Stimulated activated CD4-positive, alpha-beta T cell treated with anti-CD3 and anti-CD28 coated beads, Interleukin-1b, Interleukin-23, amount 100 ng/mL, for 1 hour (primary cell): ENCODE data around the gene FALEC.

Experiments
- DNase-seq, 2 donors: peaks; one replicate each; pipeline ENCODE4 v3.0.0-alpha.2; 2020; ENCODE audit warnings: low read depth in 2 of 2

Gene FALEC

DNA sequence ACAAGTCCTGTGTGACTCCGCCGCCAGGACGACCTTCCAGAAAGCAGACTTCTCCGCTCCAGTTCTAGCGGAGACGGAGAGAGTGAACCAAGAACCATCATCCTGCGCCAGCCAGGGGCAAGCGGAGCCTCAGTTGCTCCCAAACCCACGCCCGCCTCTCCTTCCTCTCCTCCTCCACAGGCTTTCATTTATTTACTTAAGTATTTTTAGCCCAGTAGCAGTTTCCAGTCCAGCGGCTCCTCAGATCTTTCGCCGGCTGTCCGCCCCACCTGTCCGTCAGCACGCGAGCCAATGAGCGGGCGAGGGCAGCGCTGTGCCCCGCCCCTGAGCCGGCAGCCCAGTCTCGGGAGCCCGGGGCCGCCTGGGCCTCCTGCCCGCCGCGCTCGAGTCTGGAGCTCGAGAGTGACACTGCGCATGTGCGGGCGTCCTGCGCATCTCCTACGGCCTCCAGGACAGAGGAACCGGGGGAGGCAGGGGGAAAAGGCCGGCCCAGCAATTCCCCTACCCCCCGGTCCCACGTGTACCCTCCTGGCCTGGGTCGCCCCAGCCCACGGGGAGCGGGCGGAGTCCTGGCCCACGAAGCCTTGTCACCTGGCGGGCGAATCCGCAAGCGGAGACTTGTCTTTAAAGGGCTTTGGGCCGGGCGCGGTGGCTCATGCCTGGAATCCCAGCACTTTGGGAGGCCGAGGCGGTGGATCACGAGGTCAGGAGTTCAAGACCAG lies at the start of gene FALEC:
Gene FALEC (plus strand): TSS at position 425 of the 722 bp plus-strand sequence.
- peak; percentile 74 to 78 for DNase-seq

DNA sequence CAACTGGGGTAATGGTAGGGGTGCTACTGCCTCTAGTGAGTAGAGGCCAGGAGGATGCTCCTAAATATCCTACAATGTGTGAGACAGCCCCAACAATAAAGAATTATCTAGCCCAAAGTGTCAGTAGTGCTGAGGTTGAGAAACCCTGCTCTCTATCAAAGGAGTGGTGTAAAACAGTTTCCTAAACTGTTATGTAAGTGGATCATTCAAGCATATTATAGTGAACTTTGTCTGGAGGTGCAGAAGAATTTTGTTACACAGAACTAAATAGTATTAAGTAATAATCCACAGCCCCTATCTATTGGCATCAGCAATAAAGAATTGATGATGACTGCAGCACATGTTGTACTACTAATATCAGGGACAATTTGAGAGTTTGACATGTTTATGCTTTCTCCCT lies 48.6 kb upstream of the FALEC start:
- DNase-seq: no peak

- no peak for DNase-seq
These were observed 46.3 kb upstream of the FALEC start for GRCh38 chr1:150469291-150469690.

- no peak for DNase-seq
These were observed 42.9 kb upstream of the FALEC start for GRCh38 chr1:150472601-150473200.

- DNase-seq: no peak
These were observed 41.9 kb upstream of the FALEC start for GRCh38 chr1:150473659-150474058.

DNA sequence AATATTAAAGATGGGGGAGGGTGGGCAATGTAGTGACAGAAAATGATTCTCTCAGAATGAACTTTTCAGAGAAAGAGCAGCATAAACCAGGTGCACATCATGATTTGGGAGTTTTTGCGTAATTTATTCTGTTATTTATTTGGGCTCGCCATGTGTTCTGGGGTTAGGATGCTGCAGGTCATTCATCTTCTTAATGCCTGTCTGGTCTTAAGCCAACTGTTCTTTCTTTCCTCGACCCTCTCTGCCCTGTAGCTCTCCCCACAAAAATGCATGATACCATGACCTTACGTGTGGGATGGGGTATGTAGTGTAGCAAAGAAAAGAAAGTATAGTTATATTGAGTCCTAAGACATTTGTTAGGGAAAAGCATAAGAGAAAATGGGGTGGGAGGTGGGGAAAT lies 40.7 kb upstream of the FALEC start:
- no peak for DNase-seq

GRCh38 chr1:150476754-150477153 lies 38.8 kb upstream of the FALEC start:
- DNase-seq: no peak

GRCh38 chr1:150477320-150477719 lies 38.2 kb upstream of the FALEC start:
- DNase-seq: no peak

GRCh38 chr1:150477733-150478132 lies 37.8 kb upstream of the FALEC start:
- DNase-seq: no peak

DNA sequence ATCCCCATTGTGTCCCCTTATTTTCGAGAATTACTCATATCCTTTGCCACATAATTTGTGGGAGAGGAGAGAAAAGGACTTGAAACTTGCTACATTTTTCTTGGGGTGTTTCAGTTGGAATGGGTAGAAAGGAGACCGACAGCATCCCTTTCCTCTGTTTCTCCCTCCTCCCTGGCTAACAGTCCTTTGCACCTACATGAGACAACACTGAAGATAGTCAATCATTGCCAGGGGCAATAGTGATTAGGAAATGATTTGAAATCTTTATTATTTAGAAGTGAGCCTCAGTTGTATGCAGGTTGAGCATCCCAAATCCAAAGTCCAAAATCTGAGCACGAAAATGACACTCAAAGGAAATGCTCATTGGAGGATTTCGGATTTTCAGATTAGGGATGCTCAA lies 36.2 kb upstream of the FALEC start:
- DNase-seq: no peak

- no peak for DNase-seq
These were observed 35.6 kb upstream of the FALEC start for GRCh38 chr1:150479927-150480352.

DNA sequence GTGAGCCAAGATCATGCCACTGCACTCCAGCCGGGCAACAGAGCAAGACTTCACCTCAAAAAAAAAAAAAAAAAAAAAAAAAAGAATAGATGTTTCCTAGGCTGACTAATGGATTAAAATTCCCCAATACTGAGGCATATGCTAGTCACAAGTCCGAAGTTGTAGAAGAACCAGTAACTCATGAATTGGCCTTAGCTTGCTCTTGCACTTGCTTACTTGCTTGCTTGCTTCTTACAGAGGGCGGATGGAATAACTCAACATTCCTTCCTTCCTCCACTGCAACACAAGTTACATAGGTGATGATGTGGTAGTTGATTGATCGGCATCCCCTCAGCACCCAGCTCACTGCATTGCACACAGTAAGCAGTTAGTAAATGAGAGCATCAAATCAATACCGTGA lies 31.1 kb upstream of the FALEC start:
- DNase-seq: no peak

DNA sequence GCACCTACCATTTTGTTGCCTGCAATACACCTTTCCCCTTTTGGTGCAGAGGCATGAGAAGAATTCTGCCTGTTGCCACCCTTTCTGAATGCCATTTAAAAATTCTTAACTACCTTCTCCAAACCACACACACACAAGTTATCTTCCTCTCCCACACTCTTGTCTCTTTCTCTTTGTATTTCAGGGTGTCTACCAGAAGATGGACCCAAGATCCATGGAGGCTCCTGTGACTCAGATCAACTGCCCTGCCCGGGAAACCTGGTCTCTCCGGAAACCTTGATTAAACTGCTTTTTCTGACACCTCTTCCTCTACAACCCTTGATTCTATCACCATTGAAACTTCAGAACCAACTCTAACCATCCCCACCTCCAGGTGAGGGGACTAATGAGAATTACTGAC lies 30.7 kb upstream of the FALEC start:
- DNase-seq: no peak

DNA sequence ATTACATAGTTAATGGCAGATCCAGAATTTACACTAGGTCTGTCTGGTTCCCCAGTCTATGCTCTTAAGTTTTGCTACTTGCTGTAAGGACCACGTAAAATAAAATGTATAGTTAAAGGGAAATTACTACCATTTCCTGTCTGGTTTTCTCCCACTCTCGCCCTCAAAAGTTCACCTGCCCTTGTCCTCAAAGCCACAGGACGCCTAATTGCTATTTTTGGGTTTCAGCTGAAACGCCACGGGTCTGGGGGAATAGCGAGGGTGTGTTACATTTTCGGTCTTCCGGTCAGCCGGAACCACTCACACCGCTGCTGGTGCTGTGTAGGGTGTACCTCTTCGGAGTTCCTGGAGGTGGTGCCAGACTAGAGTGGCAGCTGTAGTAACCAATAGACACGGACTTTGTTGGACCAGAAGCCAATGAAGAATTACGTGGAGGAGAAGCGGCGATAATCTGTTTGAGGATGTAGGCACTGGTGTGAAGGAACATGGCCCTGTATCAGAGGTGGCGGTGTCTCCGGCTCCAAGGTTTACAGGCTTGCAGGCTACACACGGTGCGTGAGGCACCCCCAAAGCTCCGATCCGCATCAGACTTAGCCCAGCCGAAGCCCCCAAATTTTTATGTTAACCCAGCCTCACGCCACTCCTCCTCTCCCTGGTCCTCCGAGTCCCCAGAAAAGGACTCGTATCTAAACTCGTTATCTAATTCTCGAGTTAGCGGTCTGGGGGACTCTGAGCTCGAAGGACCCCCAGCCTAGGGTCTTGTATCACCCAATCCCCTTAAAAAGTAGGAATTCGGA lies 28.4 kb upstream of the FALEC start, which contains the start of gene TARS2:
Gene TARS2 (plus strand): TSS at position 454 of the 797 bp plus-strand sequence. CDS start 32 bp downstream, at position 486.
- peak; percentile 82 to 89 for DNase-seq

- no peak for DNase-seq
These were observed 27.8 kb upstream of the FALEC start for GRCh38 chr1:150487763-150488115.

GRCh38 chr1:150493175-150493574 lies 22.4 kb upstream of the FALEC start:
- no peak for DNase-seq

GRCh38 chr1:150498342-150498741 lies 17.2 kb upstream of the FALEC start:
- no peak for DNase-seq

DNA sequence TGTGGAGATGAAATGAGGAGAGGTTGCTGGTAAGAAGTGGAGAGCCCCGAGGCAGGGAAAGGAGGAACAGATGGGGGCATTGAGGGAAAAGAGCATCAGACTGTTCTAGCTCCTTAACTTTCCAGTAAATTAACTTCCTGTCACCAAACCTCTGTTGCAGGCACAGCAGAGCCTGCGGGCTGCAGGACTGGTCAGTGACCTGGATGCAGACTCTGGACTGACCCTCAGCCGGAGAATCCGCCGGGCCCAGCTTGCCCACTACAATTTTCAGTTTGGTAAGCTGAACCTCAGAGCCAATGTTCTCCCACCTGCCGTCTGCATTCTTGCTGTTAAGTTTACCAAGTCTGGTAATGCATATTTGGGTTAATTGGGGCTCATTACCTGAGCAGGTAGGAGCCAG lies 10.1 kb upstream of the FALEC start:
- DNase-seq: no peak

GRCh38 chr1:150507912-150508864 lies 7.4 kb upstream of the FALEC start, which contains the start of gene ECM1:
Gene ECM1, plus strand, starts transcription at chr1:150508109. Its CDS starts 101 bp downstream, at chr1:150508210.
- no peak for DNase-seq

GRCh38 chr1:150508982-150509381 lies 6.6 kb upstream of the FALEC start:
- DNase-seq: no peak

GRCh38 chr1:150511551-150511950 lies 4.0 kb upstream of the FALEC start:
- DNase-seq: no peak
